ENCODE measurements around the gene SETD4. TPM values are rescaled to one million over a fixed set of nuclear protein-coding genes. Genes with fewer than 3 reads are reported as not detected.

SETD4 gene
- total and polyA plus RNA-seq, 2 donors (not counting 3 experiments of a cell fraction or from before 2014, with no cell fraction given) = 13.0 to 25.1 TPM

GRCh38 chr21:36079010-36079649 is 18.8 kb upstream of the SETD4 start:
- Histone ChIP-seq H3K27me3 (ENCODE audit: control insufficient read depth in 2 of 2, insufficient read depth in 2 of 2, low read length in 2 of 2) (peaks cover 4 to 14% of the 10 kb centered on the region in 2 experiments), H3K27ac (ENCODE audit: insufficient read depth, low read depth, low read length) (no peak overlapping the region), H3K36me3 (ENCODE audit: control insufficient read depth in 2 of 2, extremely low read depth in 1 of 2, insufficient read depth in 2 of 2, low read length in 2 of 2) (no peaks in the 10 kb centered on the region), H3K9me1 (replicated peaks; ENCODE audit: control insufficient read depth, extremely low read depth, insufficient read depth, low read length) (no peaks in the 10 kb centered on the region), H2AFZ (ENCODE audit: low read depth, low read length) (no peak overlapping the region), H3K9ac (replicated peaks; ENCODE audit: extremely low read depth, insufficient read depth, low read length) (no peak overlapping the region), H3K4me3 (replicated peaks in 1 of 3; ENCODE audit: insufficient read depth in 1 of 3, low read depth in 1 of 3, low read length in 3 of 3) (no peak overlapping the region), H3K4me1 (ENCODE audit: control insufficient read depth, extremely low read depth, insufficient read depth, low read length) (no peaks in the 10 kb centered on the region), H3K79me2 (ENCODE audit: control insufficient read depth, insufficient read depth, low read length) (no peaks in the 10 kb centered on the region), H3K9me3 (replicated peaks; ENCODE audit: control insufficient read depth, insufficient read depth, low read length) (no peaks in the 10 kb centered on the region), H3K4me2 (ENCODE audit: insufficient read depth, low read length) (no peak overlapping the region), H4K20me1 (replicated peaks; ENCODE audit: control insufficient read depth, extremely low read depth, insufficient read depth, low read length) (no peaks in the 10 kb centered on the region)
- DNase-seq (ENCODE audit: low read depth, low spot score) (no peak), FAIRE-seq (no peak)
- dilution Hi-C loops (cut with MboI; ENCODE audit: extremely low pct_ligation_motif_present, low sequenced_read_pairs) (no loop called here), intact Hi-C loops (cut with micrococcal nuclease) (no loop called here)
- BruUV-seq (replicated peaks) = no TSS peak
- CTCF ChIA-PET = interaction anchor here (2.7 kb wide), 1 partner anchor 8 kb away, joined by 7 read pairs; no protein-coding TSS in a partner anchor
- TF ChIP-seq CTCF (IDR thresholded peaks at IDR 0.05; ENCODE audit: extremely low read depth in 1 of 2, insufficient read depth in 1 of 2, low read depth in 1 of 2, low read length in 2 of 2) (no peak), JUN (IDR thresholded peaks at IDR 0.05; ENCODE audit: borderline replicate concordance, insufficient read depth, insufficient read length, low read depth) (no peak), FOS (IDR thresholded peaks at IDR 0.05; ENCODE audit: borderline replicate concordance, insufficient read depth, low read length) (no peak), GATA2 (IDR thresholded peaks at IDR 0.05; ENCODE audit: insufficient read depth, insufficient read length, low read depth, low read length) (no peak), EZH2 (IDR thresholded peaks at IDR 0.05; ENCODE audit: borderline replicate concordance, low read depth, low read length, severe bottlenecking) (no peak), MAX (IDR thresholded peaks at IDR 0.05; ENCODE audit: insufficient read depth, insufficient read length) (no peak), POLR2AphosphoS5 (IDR thresholded peaks at IDR 0.05; ENCODE audit: insufficient read depth, low read depth, low read length) (no peak), MYC (IDR thresholded peaks at IDR 0.05; ENCODE audit: low read depth, low read length) (no peak), POLR2A (IDR thresholded peaks at IDR 0.05; ENCODE audit: low read depth, low read length) (no peak)
- POLR2A ChIA-PET = no interaction called here

Data from endothelial cell of umbilical vein (primary cell).